ENCODE measurements around the gene SORCS1. TPM values are rescaled to one million over a fixed set of nuclear protein-coding genes. Genes with fewer than 3 reads are reported as not detected.

SORCS1 gene
- total and polyA plus RNA-seq, 2 experiments from 2014 or later = 2.9 to 8.9 TPM

DNA sequence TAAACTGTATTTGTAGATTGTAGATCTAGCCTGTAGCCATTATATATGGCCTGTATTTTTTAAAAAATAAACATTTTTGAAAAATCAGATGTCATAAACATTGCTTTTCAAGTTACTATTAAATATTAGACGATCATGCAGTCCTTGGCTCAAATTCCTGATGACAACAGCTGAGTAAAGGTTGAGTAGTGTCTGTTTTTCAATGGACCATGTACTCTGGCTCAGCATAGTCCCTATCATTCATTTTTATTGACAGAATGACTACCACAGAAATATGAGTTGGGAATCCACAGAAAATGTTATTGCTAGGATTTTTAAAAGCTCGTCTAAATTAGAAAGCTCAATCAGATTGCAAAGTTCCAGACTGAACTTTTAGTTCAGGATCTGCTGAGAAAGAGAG is 145.4 kb downstream of the SORCS1 start (continued):
- TF ChIP-seq, protein P1, sequence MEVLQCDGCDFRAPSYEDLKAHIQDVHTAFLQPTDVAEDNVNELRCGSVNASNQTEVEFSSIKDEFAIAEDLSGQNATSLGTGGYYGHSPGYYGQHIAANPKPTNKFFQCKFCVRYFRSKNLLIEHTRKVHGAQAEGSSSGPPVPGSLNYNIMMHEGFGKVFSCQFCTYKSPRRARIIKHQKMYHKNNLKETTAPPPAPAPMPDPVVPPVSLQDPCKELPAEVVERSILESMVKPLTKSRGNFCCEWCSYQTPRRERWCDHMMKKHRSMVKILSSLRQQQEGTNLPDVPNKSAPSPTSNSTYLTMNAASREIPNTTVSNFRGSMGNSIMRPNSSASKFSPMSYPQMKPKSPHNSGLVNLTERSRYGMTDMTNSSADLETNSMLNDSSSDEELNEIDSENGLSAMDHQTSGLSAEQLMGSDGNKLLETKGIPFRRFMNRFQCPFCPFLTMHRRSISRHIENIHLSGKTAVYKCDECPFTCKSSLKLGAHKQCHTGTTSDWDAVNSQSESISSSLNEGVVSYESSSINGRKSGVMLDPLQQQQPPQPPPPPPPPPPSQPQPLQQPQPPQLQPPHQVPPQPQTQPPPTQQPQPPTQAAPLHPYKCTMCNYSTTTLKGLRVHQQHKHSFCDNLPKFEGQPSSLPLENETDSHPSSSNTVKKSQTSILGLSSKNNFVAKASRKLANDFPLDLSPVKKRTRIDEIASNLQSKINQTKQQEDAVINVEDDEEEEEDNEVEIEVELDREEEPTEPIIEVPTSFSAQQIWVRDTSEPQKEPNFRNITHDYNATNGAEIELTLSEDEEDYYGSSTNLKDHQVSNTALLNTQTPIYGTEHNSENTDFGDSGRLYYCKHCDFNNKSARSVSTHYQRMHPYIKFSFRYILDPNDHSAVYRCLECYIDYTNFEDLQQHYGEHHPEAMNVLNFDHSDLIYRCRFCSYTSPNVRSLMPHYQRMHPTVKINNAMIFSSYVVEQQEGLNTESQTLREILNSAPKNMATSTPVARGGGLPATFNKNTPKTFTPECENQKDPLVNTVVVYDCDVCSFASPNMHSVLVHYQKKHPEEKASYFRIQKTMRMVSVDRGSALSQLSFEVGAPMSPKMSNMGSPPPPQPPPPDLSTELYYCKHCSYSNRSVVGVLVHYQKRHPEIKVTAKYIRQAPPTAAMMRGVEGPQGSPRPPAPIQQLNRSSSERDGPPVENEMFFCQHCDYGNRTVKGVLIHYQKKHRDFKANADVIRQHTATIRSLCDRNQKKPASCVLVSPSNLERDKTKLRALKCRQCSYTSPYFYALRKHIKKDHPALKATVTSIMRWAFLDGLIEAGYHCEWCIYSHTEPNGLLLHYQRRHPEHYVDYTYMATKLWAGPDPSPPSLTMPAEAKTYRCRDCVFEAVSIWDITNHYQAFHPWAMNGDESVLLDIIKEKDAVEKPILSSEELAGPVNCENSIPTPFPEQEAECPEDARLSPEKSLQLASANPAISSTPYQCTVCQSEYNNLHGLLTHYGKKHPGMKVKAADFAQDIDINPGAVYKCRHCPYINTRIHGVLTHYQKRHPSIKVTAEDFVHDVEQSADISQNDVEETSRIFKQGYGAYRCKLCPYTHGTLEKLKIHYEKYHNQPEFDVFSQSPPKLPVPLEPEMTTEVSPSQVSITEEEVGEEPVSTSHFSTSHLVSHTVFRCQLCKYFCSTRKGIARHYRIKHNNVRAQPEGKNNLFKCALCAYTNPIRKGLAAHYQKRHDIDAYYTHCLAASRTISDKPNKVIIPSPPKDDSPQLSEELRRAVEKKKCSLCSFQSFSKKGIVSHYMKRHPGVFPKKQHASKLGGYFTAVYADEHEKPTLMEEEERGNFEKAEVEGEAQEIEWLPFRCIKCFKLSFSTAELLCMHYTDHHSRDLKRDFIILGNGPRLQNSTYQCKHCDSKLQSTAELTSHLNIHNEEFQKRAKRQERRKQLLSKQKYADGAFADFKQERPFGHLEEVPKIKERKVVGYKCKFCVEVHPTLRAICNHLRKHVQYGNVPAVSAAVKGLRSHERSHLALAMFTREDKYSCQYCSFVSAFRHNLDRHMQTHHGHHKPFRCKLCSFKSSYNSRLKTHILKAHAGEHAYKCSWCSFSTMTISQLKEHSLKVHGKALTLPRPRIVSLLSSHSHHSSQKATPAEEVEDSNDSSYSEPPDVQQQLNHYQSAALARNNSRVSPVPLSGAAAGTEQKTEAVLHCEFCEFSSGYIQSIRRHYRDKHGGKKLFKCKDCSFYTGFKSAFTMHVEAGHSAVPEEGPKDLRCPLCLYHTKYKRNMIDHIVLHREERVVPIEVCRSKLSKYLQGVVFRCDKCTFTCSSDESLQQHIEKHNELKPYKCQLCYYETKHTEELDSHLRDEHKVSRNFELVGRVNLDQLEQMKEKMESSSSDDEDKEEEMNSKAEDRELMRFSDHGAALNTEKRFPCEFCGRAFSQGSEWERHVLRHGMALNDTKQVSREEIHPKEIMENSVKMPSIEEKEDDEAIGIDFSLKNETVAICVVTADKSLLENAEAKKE (CRISPR knock-in tag; IDR thresholded peaks at IDR 0.05) = no peak
- no peak for TF ChIP-seq NANOG (IDR thresholded peaks at IDR 0.05; ENCODE audit: borderline replicate concordance)
- no peak for TF ChIP-seq ZNF331 (CRISPR knock-in tag; IDR thresholded peaks at IDR 0.05; ENCODE audit: low read depth)
- TF ChIP-seq, protein P2, sequence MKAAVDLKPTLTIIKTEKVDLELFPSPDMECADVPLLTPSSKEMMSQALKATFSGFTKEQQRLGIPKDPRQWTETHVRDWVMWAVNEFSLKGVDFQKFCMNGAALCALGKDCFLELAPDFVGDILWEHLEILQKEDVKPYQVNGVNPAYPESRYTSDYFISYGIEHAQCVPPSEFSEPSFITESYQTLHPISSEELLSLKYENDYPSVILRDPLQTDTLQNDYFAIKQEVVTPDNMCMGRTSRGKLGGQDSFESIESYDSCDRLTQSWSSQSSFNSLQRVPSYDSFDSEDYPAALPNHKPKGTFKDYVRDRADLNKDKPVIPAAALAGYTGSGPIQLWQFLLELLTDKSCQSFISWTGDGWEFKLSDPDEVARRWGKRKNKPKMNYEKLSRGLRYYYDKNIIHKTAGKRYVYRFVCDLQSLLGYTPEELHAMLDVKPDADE (IDR thresholded peaks at IDR 0.05) = no peak
- TF ChIP-seq ZNF114 (CRISPR knock-in tag; IDR thresholded peaks at IDR 0.05) = no peak
- no peak for TF ChIP-seq EZH2phosphoT487 (IDR thresholded peaks at IDR 0.05; ENCODE audit: unreplicated experiment)
- TF ChIP-seq POLR2AphosphoS5 (IDR thresholded peaks at IDR 0.05; ENCODE audit: low read depth) = no peak
- TF ChIP-seq CREB1 (CRISPR knock-in tag; IDR thresholded peaks at IDR 0.05; ENCODE audit: low read depth) = no peak
- no peak for TF ChIP-seq EZH2 (IDR thresholded peaks at IDR 0.05; ENCODE audit: low read depth, unreplicated experiment)

All from GM23338 (cell line).